Right ventricle myocardium superior (tissue), 1 donor: ENCODE data around the gene CTSL. TPM values are rescaled to one million over a fixed set of nuclear protein-coding genes. Genes with fewer than 3 reads are reported as not detected.

ENCODE experiments used
- ATAC-seq: fragments of 200-7000 bp; cut with Tn5 transposase; one replicate; pipeline ENCODE4 v1.9.1; 2020; ENCODE audit warnings: mild to moderate bottlenecking; ENCODE audit not compliant: poor library complexity
- DNase-seq: peaks from one replicate; pipeline ENCODE4 v3.0.0-alpha.2; 2020
- intact Hi-C: fragments of 100-400 bp; cut with DNase I; formaldehyde crosslinking; loops from one replicate; pipeline ENCODE4 v1.11.2; 2022
- long read RNA-seq: library from polyadenylated mRNA; unstranded; transcript quantifications from one replicate; pipeline ENCODE4 v2.0.0, GENCODE V29; 2021
- total RNA-seq: library from RNA; stranded (reverse); fragmentation: NEBNext Ultra II Directional; extraction: Animal tissue kit (Norgen Biotek cat#: 25700); gene quantifications from one replicate; pipeline ENCODE4 v1.2.1, GENCODE V29; 2021
- donor health status: DM: no; HTN: yes; CAD: no; lungs with severe emphysema.

Gene CTSL
- 142 TPM for total RNA-seq
- long read RNA-seq, transcript CTSL-203 (8 exons, 2,177 nt), result major isoform, 97 of 167 reads
- long read RNA-seq, transcript CTSL-201 (8 exons, 1,436 nt), result minor isoform, 38 of 167 reads
- long read RNA-seq, partial matches to known transcripts, result 4 of 167 reads
- long read RNA-seq, other reads (novel, unspliced or antisense), result 28 of 167 reads

DNA sequence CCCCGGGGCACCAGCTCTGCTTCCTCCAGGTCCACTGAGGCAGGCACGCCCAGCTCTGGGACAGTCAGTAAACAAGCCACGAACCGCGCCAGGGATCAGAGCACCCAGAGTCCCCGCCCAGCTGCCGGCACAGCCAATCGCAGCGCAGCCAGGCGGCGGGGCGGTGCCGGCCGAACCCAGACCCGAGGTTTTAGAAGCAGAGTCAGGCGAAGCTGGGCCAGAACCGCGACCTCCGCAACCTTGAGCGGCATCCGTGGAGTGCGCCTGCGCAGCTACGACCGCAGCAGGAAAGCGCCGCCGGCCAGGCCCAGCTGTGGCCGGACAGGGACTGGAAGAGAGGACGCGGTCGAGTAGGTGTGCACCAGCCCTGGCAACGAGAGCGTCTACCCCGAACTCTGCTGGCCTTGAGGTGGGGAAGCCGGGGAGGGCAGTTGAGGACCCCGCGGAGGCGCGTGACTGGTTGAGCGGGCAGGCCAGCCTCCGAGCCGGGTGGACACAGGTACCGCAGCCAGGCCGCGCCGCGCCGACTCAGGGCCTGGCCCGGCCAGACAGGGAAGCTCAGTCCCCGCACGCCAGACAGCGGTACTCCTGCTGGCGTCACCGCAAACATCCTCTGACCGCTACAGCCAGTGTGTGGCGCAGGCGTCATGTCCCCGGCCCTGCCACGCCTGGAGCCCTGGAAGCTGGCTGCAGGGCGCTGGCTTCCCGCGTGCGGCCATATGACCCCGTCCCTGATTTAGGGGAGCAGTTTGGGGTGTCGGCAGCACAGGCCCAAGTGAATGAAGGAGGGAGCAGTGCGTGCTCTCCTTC, at the start of gene CTSL:
Gene CTSL, plus strand, starts transcription at position 220 of the 810 bp plus-strand sequence. CDS start 1,485 bp downstream, outside the sequence.
- intact Hi-C loops, result loop anchor here (2.0 kb wide), 1 partner anchor 41 kb away; no protein-coding TSS in a partner anchor
- ATAC-seq, result peak; percentile 99
- DNase-seq, result peak; percentile 97

GRCh38 chr9:87676976-87677775, 48.7 kb upstream of the CTSL start:
- ATAC-seq (peak; percentile 85), DNase-seq (peak; percentile 63)
- intact Hi-C loops, result no loop called here

DNA sequence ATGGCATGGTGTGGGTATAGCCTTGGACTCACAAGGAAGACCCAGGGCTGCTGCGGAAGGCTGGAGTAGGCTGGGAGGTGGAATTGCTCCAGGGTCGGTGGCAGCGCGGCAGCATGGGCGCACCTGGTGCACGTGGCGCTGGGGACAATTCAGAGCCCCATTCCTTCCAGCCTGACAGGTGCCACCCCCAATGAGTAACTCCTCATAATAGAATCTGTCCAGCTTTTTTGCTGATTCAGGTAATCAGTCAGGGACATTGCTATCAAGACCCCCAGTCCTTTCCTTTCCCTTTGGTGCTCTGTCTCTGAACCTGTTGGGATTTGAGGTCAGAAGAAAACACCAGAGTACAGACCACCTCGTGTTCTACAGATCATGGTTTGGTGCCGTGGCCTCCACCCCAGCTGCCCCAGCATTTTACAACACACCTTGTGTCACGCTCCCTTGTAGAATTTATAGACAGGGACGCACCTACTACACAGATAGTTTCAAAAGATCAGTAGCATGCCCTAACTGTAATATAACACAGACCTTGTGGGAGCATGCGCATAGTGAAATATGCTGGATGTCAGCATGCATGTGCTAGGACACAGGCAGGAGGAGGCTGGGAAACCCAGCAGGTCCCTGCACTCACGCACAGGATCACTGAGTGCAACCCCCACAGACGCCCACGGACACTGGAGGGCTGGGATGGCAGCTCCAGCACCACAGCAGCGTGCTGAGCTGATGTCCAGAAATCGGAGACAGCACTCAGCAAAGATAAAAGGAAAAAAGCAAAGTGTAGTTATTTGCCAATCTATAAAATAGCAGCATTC, 47.9 kb upstream of the CTSL start:
- ATAC-seq, result no peak

DNA sequence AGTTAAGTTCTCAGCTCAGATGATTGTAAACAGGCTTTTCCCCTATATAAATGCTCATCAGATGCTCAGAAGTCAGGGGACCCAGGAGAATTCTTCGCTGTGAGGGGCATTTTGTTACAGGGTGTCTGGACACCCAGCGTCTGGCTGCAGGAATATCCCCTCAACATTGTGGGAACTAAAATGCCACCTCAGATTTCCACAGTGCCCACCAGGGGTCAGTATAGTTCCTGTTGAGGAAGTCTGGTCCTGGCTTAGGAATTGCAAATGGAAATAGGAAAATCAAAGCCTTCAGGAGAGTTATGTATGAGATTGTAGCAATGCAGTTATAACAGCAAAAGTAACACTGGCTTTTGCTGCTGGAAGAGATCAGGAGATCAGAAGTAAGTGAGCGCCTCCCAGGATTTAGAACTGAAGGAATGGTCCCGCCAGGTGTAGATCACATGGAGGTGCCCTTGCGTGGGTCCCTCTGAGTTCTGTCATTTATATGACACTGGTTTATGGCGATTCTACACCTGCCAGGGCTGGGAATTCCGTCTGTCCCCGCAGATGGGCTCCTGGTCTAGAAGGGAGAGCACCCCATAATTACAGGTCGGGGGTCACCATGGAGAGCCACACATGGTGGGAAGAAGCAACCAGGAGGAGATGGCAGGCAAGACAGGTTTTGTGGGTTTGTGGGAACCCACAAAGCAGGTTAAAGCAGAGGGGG, 47.1 kb upstream of the CTSL start:
- intact Hi-C loops, result loop anchor here (2.0 kb wide), 1 partner anchor 134 kb away; no protein-coding TSS in a partner anchor
- no peak for DNase-seq
- peak; percentile 55 for ATAC-seq

More for the DNA sequence above, 47.9 kb upstream of the CTSL start:
- no peak for DNase-seq
- intact Hi-C loops, result loop anchor here (2.0 kb wide), 1 partner anchor 135 kb away; no protein-coding TSS in a partner anchor

- intact Hi-C loops, result loop anchor here (10.0 kb wide), 1 partner anchor 363 kb away; no protein-coding TSS in a partner anchor
- DNase-seq (no peak), ATAC-seq (no peak)
Measured at GRCh38 chr9:87681271-87682061, 44.5 kb upstream of the CTSL start.

- ATAC-seq (no peak), DNase-seq (no peak)
- intact Hi-C loops, result loop anchor here (10.0 kb wide), 1 partner anchor 363 kb away; no protein-coding TSS in a partner anchor
Measured at GRCh38 chr9:87682085-87682484, 43.8 kb upstream of the CTSL start.

- ATAC-seq, result no peak
- intact Hi-C loops, result loop anchor here (10.0 kb wide), 1 partner anchor 362 kb away; no protein-coding TSS in a partner anchor
- no peak for DNase-seq
Measured at GRCh38 chr9:87682618-87683017, 43.3 kb upstream of the CTSL start.

DNA sequence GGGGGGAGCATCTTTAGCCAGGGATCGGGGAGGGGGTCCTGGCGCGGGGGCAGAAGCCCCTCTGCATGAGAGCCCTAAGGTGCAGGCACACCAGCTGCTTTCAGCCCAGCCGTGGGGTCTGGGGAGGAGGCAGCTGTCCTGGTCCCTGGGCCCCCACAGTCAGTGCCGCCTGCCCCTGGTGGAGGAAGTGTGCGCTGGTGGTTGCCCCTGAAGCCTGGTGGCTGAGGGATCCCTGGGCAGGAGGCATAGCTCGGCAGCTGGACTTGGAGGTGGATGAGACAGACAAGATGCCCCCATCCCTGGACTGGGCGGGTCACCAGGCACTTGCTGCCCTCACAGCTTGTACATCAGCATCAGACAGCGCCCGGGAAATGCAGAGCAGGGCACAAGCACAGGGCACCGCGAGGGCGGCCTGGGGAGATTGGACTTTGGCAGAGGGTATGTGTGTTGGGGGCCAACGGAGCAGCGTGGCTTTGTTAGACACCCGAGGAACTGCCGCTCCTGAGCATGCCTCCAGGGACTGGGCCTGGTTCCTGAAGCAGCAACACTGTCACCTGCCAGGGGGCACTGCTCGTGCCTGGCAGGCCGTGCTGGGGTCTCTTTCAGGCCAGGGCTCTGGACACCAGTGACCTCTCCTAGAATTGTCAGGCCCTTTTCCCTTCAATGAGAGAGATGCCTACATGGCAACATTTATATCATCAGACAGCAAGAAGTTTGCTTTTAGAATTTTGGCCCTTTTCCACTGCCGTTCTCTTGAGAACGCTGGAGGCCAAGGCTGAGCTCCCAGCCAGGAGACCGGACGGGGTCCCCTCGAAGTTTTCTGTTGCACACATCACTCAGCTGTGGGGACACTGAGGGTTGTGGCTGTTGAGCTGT, 41.9 kb upstream of the CTSL start:
- intact Hi-C loops, result loop anchor here (2.0 to 10.0 kb wide), 3 partner anchors 41 to 361 kb away; no protein-coding TSS in a partner anchor
- no peak for DNase-seq
- no peak for ATAC-seq

DNA sequence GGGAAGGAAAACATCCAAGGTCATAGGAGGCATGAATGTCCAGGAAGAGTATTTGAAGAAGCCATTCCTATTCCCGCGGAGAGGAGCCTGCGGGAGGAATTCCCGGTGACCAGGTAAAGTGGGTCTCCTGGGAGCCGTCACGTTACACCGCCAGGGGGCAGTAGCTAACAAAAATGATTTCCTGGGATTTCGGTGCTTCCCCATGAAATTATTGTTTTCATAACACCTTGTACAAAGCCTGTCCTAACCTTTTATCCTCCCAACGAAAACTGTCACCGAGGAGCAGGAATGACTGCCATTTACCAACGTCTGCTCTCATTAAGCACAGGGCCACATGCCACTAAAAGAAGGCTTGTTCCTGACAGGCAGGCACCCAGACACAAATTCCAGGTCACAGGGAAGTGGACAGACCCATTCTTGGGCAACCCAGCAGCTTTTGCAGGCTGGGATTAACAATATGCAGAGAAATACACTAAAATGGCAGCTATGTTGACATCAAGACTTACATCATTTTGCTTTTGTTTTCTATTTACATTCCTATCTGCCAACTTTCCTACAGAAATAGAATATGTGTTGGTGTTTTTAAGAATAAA, 41.2 kb upstream of the CTSL start:
- ATAC-seq, result peak; percentile 71
- DNase-seq, result peak; percentile 63
- intact Hi-C loops, result loop anchor here (2.0 to 10.0 kb wide), 3 partner anchors 40 to 360 kb away; no protein-coding TSS in a partner anchor

GRCh38 chr9:87685441-87685840, 40.5 kb upstream of the CTSL start:
- ATAC-seq, result no peak
- no peak for DNase-seq

DNA sequence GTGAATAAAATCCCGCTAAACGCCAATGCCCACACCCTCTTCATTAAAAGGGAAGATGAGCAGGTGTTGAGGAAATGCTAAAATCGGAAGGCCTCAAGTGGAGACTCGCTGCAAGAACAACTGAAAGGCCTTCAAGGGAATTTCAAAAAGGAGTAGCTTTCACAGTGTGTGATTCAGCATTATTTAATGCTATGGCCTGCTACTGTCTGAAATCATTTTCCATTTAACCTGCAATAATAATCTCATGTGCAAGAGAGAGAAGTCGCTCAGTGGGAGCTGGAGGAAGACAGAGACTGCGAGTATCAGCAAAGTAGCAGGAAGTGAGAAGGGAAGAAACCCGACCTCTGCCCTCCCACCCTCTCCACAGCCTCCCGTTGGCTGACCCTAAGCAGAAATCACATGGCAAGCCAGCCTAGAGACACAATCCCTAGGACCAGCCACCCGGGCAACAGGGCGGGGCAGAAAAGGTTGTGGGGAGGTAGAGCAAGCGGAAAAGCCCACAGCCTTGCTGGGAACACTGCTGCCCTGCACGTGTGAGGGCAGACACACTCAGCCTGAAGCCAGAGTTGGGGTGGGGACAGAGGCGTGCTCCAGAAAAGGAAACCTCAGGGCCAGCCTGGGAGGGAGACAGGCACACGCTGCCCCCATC, 39.9 kb upstream of the CTSL start:
- intact Hi-C loops, result loop anchor here (2.0 to 10.0 kb wide), 3 partner anchors 39 to 359 kb away; no protein-coding TSS in a partner anchor
- DNase-seq (peak; percentile 58), ATAC-seq (peak; percentile 68)

More at GRCh38 chr9:87685441-87685840, 40.5 kb upstream of the CTSL start:
- intact Hi-C loops, result loop anchor here (2.0 to 10.0 kb wide), 3 partner anchors 39 to 359 kb away; no protein-coding TSS in a partner anchor

DNA sequence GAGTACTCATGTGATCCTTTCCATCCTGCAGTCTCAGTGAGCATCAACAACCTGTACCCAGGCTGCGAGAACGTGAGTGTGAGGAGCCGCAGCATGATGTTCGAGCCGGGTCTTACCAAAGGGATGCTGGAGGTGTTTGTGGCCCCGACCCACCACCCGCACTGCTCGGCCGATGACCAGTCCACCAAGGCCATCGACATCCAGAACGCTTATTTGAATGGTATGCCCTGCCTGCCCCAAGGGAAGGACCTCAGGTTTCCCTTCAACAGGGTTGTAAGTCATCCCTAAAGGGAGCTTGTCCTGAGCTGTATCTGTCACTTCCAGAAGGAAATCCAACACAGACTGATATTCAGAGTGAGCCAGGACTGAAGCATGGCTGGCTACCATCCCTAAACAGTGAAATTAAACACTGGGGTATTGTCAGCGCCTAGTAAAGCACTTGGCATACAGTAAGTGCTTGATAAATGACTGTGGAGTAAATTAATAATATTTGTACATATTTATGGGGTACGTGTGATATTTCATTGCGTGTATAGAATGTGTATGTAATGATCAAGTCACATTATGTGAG, 39.3 kb upstream of the CTSL start:
- intact Hi-C loops, result loop anchor here (10.0 kb wide), 1 partner anchor 358 kb away; no protein-coding TSS in a partner anchor
- no peak for ATAC-seq
- no peak for DNase-seq

DNA sequence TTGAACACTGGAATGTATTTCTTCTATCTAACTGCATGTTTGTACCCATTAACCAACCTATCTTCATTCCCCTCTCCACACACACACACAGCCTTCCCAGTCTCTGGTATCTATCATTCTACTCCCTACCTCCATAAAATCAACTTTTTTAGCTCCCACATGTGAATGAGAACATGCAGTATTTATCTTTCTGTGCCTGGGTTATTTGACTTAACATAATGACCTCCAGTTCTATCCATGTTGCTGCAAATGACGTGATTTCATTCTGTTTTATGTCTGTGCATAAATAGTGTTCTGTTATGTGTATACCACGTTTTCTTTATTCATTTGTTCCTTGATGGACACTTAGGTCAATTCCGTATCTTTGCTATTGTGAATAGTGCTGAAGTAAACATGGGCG, 38.7 kb upstream of the CTSL start:
- intact Hi-C loops, result loop anchor here (10.0 kb wide), 1 partner anchor 358 kb away; no protein-coding TSS in a partner anchor
- DNase-seq (no peak), ATAC-seq (no peak)

DNA sequence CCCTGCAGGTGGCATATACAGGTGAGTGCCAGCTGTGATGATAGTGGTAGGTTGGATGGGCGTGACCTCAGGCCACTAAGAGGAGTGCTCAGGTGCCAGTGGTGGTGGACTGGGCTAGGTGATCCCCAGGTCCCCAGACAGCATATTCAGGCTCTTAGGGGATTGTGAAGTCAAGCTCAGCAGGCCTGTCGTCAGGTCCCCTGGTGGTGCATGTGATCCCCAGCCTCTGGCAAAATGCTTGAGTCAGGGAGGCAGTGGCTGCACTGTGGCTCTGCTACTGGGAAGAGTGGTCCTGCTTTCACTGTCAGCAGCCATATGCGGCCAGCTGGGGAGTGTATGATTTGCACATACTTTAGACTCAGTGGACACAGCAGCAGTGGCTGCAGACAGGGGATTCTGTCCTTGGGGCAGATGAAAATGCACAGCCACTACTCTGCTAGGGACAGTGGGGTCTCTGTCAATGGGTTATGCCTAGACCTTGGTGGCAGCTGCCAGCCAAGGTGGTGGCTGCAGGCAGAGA, 31.6 kb upstream of the CTSL start:
- DNase-seq, result no peak
- no peak for ATAC-seq
- intact Hi-C loops, result no loop called here
